ENCODE measurements around the gene CSTF1. TPM values are rescaled to one million over a fixed set of nuclear protein-coding genes. Genes with fewer than 3 reads are reported as not detected.

The CSTF1 gene
- polyA plus RNA-seq (2012; ENCODE audit: low read depth, missing spikeins): 26.7 TPM

GRCh38 chr20:56392132-56392880 is at the start of gene CSTF1, which contains the start of gene AURKA:
TSS of gene CSTF1 (plus strand) at chr20:56392645. CDS start at chr20:56395553, 2,908 bp downstream.
TSS of gene AURKA (minus strand) at chr20:56392215. CDS start at chr20:56388197, 4,018 bp downstream.
- peak; percentile 95 for FAIRE-seq
- DNase-seq (ENCODE audit: insufficient read length, low spot score): peak; percentile 97
- TF ChIP-seq POLR2A (IDR thresholded peaks at IDR 0.05; ENCODE audit: low read depth, low read length): peak; percentile 22; the same call in 1 of the 2 replicates
- TF ChIP-seq PAX5 (IDR thresholded peaks at IDR 0.05; ENCODE audit: insufficient read depth, low read length, severe bottlenecking): no peak
- peak; percentile 78 for TF ChIP-seq POU2F2 (IDR thresholded peaks at IDR 0.05; ENCODE audit: low read depth, low read length)
- peak; percentile 32; the same call in 1 of the 2 replicates for TF ChIP-seq TAF1 (IDR thresholded peaks at IDR 0.05; ENCODE audit: low read depth, low read length)
- TF ChIP-seq POLR2AphosphoS5 (IDR thresholded peaks at IDR 0.05; ENCODE audit: low read depth, low read length): no peak; the same call in 1 of the 2 replicates
- TF ChIP-seq SPI1 (IDR thresholded peaks at IDR 0.05; ENCODE audit: low read depth, low read length): 0 out of 2 replicates have a peak, but pooled peaks have one; percentile 23

GRCh38 chr20:56342783-56343182 is 49.7 kb upstream of the CSTF1 start:
- FAIRE-seq (no peak), DNase-seq (ENCODE audit: insufficient read length, low spot score) (no peak)
- no peak for TF ChIP-seq POLR2AphosphoS5 (IDR thresholded peaks at IDR 0.05; ENCODE audit: low read depth, low read length)
- no peak for TF ChIP-seq PAX5 (IDR thresholded peaks at IDR 0.05; ENCODE audit: insufficient read depth, low read length, severe bottlenecking)
- no peak for TF ChIP-seq POU2F2 (IDR thresholded peaks at IDR 0.05; ENCODE audit: low read depth, low read length)
- TF ChIP-seq POLR2A (IDR thresholded peaks at IDR 0.05; ENCODE audit: low read depth, low read length): no peak
- no peak for TF ChIP-seq SPI1 (IDR thresholded peaks at IDR 0.05; ENCODE audit: low read depth, low read length)
- no peak for TF ChIP-seq TAF1 (IDR thresholded peaks at IDR 0.05; ENCODE audit: low read depth, low read length)

- TF ChIP-seq SPI1 (IDR thresholded peaks at IDR 0.05; ENCODE audit: low read depth, low read length) (no peak), TAF1 (IDR thresholded peaks at IDR 0.05; ENCODE audit: low read depth, low read length) (no peak), PAX5 (IDR thresholded peaks at IDR 0.05; ENCODE audit: insufficient read depth, low read length, severe bottlenecking) (no peak), POU2F2 (IDR thresholded peaks at IDR 0.05; ENCODE audit: low read depth, low read length) (no peak), POLR2AphosphoS5 (IDR thresholded peaks at IDR 0.05; ENCODE audit: low read depth, low read length) (no peak), POLR2A (IDR thresholded peaks at IDR 0.05; ENCODE audit: low read depth, low read length) (no peak)
- DNase-seq (ENCODE audit: insufficient read length, low spot score) (peak; percentile 73), FAIRE-seq (no peak)
These were observed 48.5 kb upstream of the CSTF1 start for GRCh38 chr20:56343861-56344381.

GRCh38 chr20:56345911-56346310 is 46.5 kb upstream of the CSTF1 start:
- TF ChIP-seq POU2F2 (IDR thresholded peaks at IDR 0.05; ENCODE audit: low read depth, low read length) (no peak), SPI1 (IDR thresholded peaks at IDR 0.05; ENCODE audit: low read depth, low read length) (no peak), PAX5 (IDR thresholded peaks at IDR 0.05; ENCODE audit: insufficient read depth, low read length, severe bottlenecking) (no peak), POLR2A (IDR thresholded peaks at IDR 0.05; ENCODE audit: low read depth, low read length) (no peak), POLR2AphosphoS5 (IDR thresholded peaks at IDR 0.05; ENCODE audit: low read depth, low read length) (no peak), TAF1 (IDR thresholded peaks at IDR 0.05; ENCODE audit: low read depth, low read length) (no peak)
- no peak for DNase-seq (ENCODE audit: insufficient read length, low spot score)
- FAIRE-seq: no peak

- TF ChIP-seq TAF1 (IDR thresholded peaks at IDR 0.05; ENCODE audit: low read depth, low read length) (no peak), POLR2A (IDR thresholded peaks at IDR 0.05; ENCODE audit: low read depth, low read length) (no peak), PAX5 (IDR thresholded peaks at IDR 0.05; ENCODE audit: insufficient read depth, low read length, severe bottlenecking) (no peak), SPI1 (IDR thresholded peaks at IDR 0.05; ENCODE audit: low read depth, low read length) (no peak), POLR2AphosphoS5 (IDR thresholded peaks at IDR 0.05; ENCODE audit: low read depth, low read length) (no peak), POU2F2 (IDR thresholded peaks at IDR 0.05; ENCODE audit: low read depth, low read length) (no peak)
- DNase-seq (ENCODE audit: insufficient read length, low spot score): no peak
- FAIRE-seq: no peak
These were observed 44.7 kb upstream of the CSTF1 start for GRCh38 chr20:56347628-56348304.

- FAIRE-seq (no peak), DNase-seq (ENCODE audit: insufficient read length, low spot score) (no peak)
- TF ChIP-seq PAX5 (IDR thresholded peaks at IDR 0.05; ENCODE audit: insufficient read depth, low read length, severe bottlenecking) (no peak), POLR2A (IDR thresholded peaks at IDR 0.05; ENCODE audit: low read depth, low read length) (no peak), POU2F2 (IDR thresholded peaks at IDR 0.05; ENCODE audit: low read depth, low read length) (no peak), TAF1 (IDR thresholded peaks at IDR 0.05; ENCODE audit: low read depth, low read length) (no peak), POLR2AphosphoS5 (IDR thresholded peaks at IDR 0.05; ENCODE audit: low read depth, low read length) (no peak), SPI1 (IDR thresholded peaks at IDR 0.05; ENCODE audit: low read depth, low read length) (no peak)
These were observed 44.1 kb upstream of the CSTF1 start for GRCh38 chr20:56348305-56348693.

DNA sequence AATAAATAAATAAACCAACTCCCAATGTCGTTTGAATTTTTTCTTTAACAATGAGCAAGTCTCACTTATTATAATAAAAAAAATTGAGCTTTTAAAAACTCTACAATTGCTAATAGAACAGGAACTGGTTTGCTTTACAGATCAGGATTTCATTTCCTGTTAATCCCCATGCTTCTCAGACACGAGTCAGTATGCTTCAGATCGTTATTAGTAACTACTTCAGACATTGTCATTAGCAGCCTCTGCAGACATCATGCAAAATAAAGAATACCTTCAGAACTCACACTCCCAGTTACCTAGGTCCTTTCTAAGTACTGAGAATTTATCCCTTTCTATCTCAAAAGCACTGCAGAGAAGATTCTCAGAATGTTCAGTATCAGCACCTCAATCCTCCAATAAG is 43.7 kb upstream of the CSTF1 start:
- no peak for FAIRE-seq
- TF ChIP-seq POLR2A (IDR thresholded peaks at IDR 0.05; ENCODE audit: low read depth, low read length) (no peak), SPI1 (IDR thresholded peaks at IDR 0.05; ENCODE audit: low read depth, low read length) (no peak), PAX5 (IDR thresholded peaks at IDR 0.05; ENCODE audit: insufficient read depth, low read length, severe bottlenecking) (no peak), TAF1 (IDR thresholded peaks at IDR 0.05; ENCODE audit: low read depth, low read length) (no peak), POU2F2 (IDR thresholded peaks at IDR 0.05; ENCODE audit: low read depth, low read length) (no peak), POLR2AphosphoS5 (IDR thresholded peaks at IDR 0.05; ENCODE audit: low read depth, low read length) (no peak)
- no peak for DNase-seq (ENCODE audit: insufficient read length, low spot score)

DNA sequence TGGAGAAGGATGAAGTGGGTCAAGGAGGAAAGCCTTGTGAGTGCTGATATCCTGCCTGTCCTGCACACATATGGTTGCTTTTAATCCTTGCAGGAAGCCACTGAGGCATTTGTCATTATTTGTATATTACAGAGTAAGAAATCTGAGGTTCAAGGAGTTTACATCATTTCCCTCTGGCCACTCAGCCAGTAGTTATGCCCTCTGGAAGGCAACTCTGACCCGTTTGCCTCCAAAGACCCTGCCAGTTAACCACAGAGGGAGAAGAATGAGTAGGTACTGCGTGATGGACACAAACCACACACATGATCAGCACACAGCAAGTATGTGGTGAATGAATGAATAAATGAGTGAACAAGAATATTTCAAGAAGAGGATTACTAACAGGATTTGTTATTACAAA is 41.6 kb upstream of the CSTF1 start:
- FAIRE-seq (no peak), DNase-seq (ENCODE audit: insufficient read length, low spot score) (no peak)
- no peak for TF ChIP-seq TAF1 (IDR thresholded peaks at IDR 0.05; ENCODE audit: low read depth, low read length)
- TF ChIP-seq SPI1 (IDR thresholded peaks at IDR 0.05; ENCODE audit: low read depth, low read length): no peak
- no peak for TF ChIP-seq POU2F2 (IDR thresholded peaks at IDR 0.05; ENCODE audit: low read depth, low read length)
- no peak for TF ChIP-seq POLR2AphosphoS5 (IDR thresholded peaks at IDR 0.05; ENCODE audit: low read depth, low read length)
- TF ChIP-seq POLR2A (IDR thresholded peaks at IDR 0.05; ENCODE audit: low read depth, low read length): no peak
- no peak for TF ChIP-seq PAX5 (IDR thresholded peaks at IDR 0.05; ENCODE audit: insufficient read depth, low read length, severe bottlenecking)
